Naive thymus-derived CD4-positive, alpha-beta T cell (primary cell): ENCODE results near the gene ACTR3C. TPM values are rescaled to one million over a fixed set of nuclear protein-coding genes. Genes with fewer than 3 reads are reported as not detected.
A peak's percentile ranks its signal among the peaks of the same experiment; 100 is the strongest.
"Not testable (repeated sequence)": the region's sequence is repeated elsewhere in the genome, so short reads cannot be mapped to it uniquely, and the experiment has no call there.

Experiments used
- ATAC-seq: fragments of 150-1000 bp; cut with Tn5 transposase; 2 replicates; pipeline ENCODE4 v1.10.0; 2021; ENCODE audit warnings: mild to moderate bottlenecking, moderate library complexity
- CTCF ChIA-PET: fragments of 350-600 bp; sonication (Branson Sonifier 250); formaldehyde crosslinking; loops from one replicate; lab custom pipeline; 2021; ENCODE audit warnings: antibody characterized with exemption; lab: Charles Lee
- POLR2A ChIA-PET: fragments of 350-600 bp; sonication (Branson Sonifier 250); formaldehyde crosslinking; loops from one replicate; lab custom pipeline; 2021; ENCODE audit warnings: antibody characterized with exemption, inconsistent platforms; lab: Charles Lee
- DNase-seq, 9 donors: peaks; one replicate each; pipeline versions ENCODE4 v3.0.0 to v3.0.0-alpha.2; 2020 to 2022; ENCODE audit warnings: mixed read lengths in 1 of 9
- H3K27ac ChIP-seq: one replicate; pipeline ENCODE4 v1.7.0; 2013; ENCODE audit warnings: mild to moderate bottlenecking, low read depth, low read length, moderate library complexity
- H3K27me3 ChIP-seq, 2 donors: one replicate each; pipeline ENCODE4 v1.7.0; 2013; ENCODE audit warnings: low read length in 2 of 2, mild to moderate bottlenecking in 2 of 2, moderate library complexity in 2 of 2; ENCODE audit not compliant: control insufficient read depth in 2 of 2, insufficient read depth in 2 of 2
- H3K36me3 ChIP-seq, 3 experiments: 1 replicate in 2 of 3; 2 replicates in 1 of 3; pipeline ENCODE4 v1.7.0; 2013; ENCODE audit warnings: low read length in 3 of 3, mild to moderate bottlenecking in 3 of 3, moderate library complexity in 1 of 3; ENCODE audit not compliant: insufficient read depth in 3 of 3, control insufficient read depth in 2 of 3
- H3K4me1 ChIP-seq, 2 donors: one replicate each; pipeline ENCODE4 v1.7.0; 2013; ENCODE audit warnings: low read length in 2 of 2, mild to moderate bottlenecking in 2 of 2, moderate library complexity in 1 of 2; ENCODE audit not compliant: control insufficient read depth in 2 of 2, insufficient read depth in 2 of 2
- H3K4me3 ChIP-seq: 2 replicates; pipeline ENCODE4 v1.7.0; 2013; ENCODE audit warnings: mild to moderate bottlenecking, low read length
- H3K9me3 ChIP-seq, 3 experiments: 1 replicate in 2 of 3; 2 replicates in 1 of 3; pipeline ENCODE4 v1.7.0; 2013; ENCODE audit warnings: low read length in 3 of 3; ENCODE audit not compliant: control insufficient read depth in 2 of 3
- H3K27ac Mint-ChIP-seq, 9 donors: one replicate each; pipeline ENCODE4 v1.8.0; 2020 to 2022; ENCODE audit warnings: mixed read lengths in 9 of 9, mild to moderate bottlenecking in 8 of 9, moderate library complexity in 5 of 9, inconsistent platforms in 2 of 9
- H3K27me3 Mint-ChIP-seq, 5 donors: one replicate each; pipeline ENCODE4 v1.8.0; 2021 to 2022; ENCODE audit warnings: mixed read lengths in 5 of 5, mild to moderate bottlenecking in 1 of 5
- H3K36me3 Mint-ChIP-seq, 5 donors: one replicate each; pipeline ENCODE4 v1.8.0; 2020 to 2022; ENCODE audit warnings: mixed read lengths in 5 of 5, mild to moderate bottlenecking in 3 of 5, inconsistent platforms in 1 of 5
- H3K4me1 Mint-ChIP-seq, 7 donors: one replicate each; pipeline ENCODE4 v1.8.0; 2020 to 2022; ENCODE audit warnings: mixed read lengths in 7 of 7, mild to moderate bottlenecking in 3 of 7, inconsistent platforms in 1 of 7
- H3K4me3 Mint-ChIP-seq, 10 donors: one replicate each; pipeline ENCODE4 v1.8.0; 2020 to 2022; ENCODE audit warnings: mild to moderate bottlenecking in 10 of 10, mixed read lengths in 10 of 10, moderate library complexity in 6 of 10, inconsistent platforms in 2 of 10
- H3K9me3 Mint-ChIP-seq, 11 donors: one replicate each; pipeline ENCODE4 v1.8.0; 2020 to 2022; ENCODE audit warnings: mixed read lengths in 11 of 11, mild to moderate bottlenecking in 4 of 11, inconsistent platforms in 1 of 11, moderate library complexity in 1 of 11
- intact Hi-C, 2 donors: fragments of 100-400 bp; cut with micrococcal nuclease; formaldehyde crosslinking; loops; one replicate each; pipeline ENCODE4 v1.15.1; 2023
- polyA plus RNA-seq, 2 donors: library from polyadenylated mRNA; unstranded; fragments of 300-500 nt; fragmentation: Illumina TruSeq; gene quantifications; one replicate each; pipeline ENCODE4 v1.2.3, GENCODE V29; 2021
- total RNA-seq, 6 experiments: library from RNA in 5 of 6; stranded (reverse) in 5 of 6; gene quantifications; 1 replicate in 5 of 6; 2 replicates in 1 of 6; pipeline ENCODE4 v1.2.3 and lab custom pipeline; 2021 to 2026

Gene ACTR3C
- total and polyA plus RNA-seq, 7 experiments from 2014 or later, result 4.8 to 13.2 (median 8.5) TPM

GRCh38 chr7:150308575-150308974 is 14.8 kb downstream of the ACTR3C start:
- Histone ChIP-seq H3K27me3 (no peaks in the 10 kb centered on the region), H3K4me3 (no peak overlapping the region), H3K9me3 (no peaks in the 10 kb centered on the region), H3K36me3 (no peaks in the 10 kb centered on the region), H3K27ac (no peak overlapping the region), H3K4me1 (no peaks in the 10 kb centered on the region)
- no peak overlapping the region for H3K4me3 Mint-ChIP-seq
- H3K27ac Mint-ChIP-seq, result peak overlapping the region in 1 of 9 donors; percentile 59
- peaks cover 0 to 13% (median 0%) of the 10 kb centered on the region in 7 donors for H3K4me1 Mint-ChIP-seq
- H3K36me3 Mint-ChIP-seq, result peaks cover 0 to 3% (median 0%) of the 10 kb centered on the region in 5 donors
- DNase-seq, result no peak
- no peaks in the 10 kb centered on the region for H3K27me3 Mint-ChIP-seq
- no peak for ATAC-seq
- intact Hi-C loops, result no loop called here
- POLR2A ChIA-PET, result no interaction called here
- CTCF ChIA-PET, result no interaction called here
- peaks cover 0 to 1% (median 0%) of the 10 kb centered on the region in 11 donors for H3K9me3 Mint-ChIP-seq

DNA sequence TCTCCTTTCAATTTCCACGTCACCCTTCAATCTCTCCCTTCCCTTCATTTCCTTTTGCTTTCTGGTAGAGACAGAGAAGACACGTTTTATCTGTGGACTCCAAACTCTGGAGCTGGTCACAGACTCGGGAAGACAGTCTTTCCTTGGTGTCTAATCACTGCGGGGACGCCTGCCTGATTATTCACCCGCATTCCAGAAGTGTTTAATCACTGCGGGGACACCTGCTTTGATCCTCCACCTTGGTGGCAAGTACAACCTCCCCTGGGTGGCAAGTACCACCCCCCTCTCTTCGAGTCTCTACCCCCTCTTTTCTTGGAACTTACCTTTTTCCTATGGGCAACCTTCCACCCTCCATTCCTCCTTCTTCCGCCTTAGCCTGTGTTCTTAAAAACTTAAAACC is 15.4 kb downstream of the ACTR3C start:
- peak overlapping the region in 1 of 9 donors; percentile 59 for H3K27ac Mint-ChIP-seq
- peaks cover 0 to 1% (median 0%) of the 10 kb centered on the region in 11 donors for H3K9me3 Mint-ChIP-seq
- Histone ChIP-seq H3K4me3 (no peak overlapping the region), H3K36me3 (no peaks in the 10 kb centered on the region), H3K4me1 (no peaks in the 10 kb centered on the region), H3K27me3 (no peaks in the 10 kb centered on the region), H3K27ac (no peak overlapping the region), H3K9me3 (no peaks in the 10 kb centered on the region)
- no peak overlapping the region for H3K4me3 Mint-ChIP-seq
- H3K27me3 Mint-ChIP-seq, result no peaks in the 10 kb centered on the region
- peaks cover 0 to 13% (median 0%) of the 10 kb centered on the region in 7 donors for H3K4me1 Mint-ChIP-seq
- H3K36me3 Mint-ChIP-seq, result peaks cover 0 to 3% (median 0%) of the 10 kb centered on the region in 5 donors
- no peak for ATAC-seq
- intact Hi-C loops, result no loop called here
- POLR2A ChIA-PET, result no interaction called here
- CTCF ChIA-PET, result no interaction called here
- no peak for DNase-seq

DNA sequence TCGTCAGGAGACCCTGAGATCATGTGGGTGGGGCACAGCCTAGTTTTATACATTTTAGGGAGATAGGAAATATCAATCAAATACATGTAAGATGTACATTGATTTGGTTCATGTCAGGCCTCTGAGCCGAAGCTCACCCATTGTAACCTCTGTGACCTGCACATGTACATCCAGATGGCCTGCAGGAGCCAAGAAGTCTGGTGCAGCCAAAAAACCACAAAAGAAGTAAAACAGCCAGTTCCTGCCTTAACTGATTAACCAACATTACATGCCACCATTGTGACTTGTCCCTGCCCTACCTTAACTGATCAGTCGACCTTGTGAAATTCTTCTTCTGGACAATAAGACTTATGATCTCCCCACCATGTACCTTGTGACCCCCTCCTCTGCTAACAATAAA is 16.2 kb downstream of the ACTR3C start:
- H3K27me3 ChIP-seq, result no peaks in the 10 kb centered on the region
- intact Hi-C loops, result no loop called here
- peaks cover 0 to 1% (median 0%) of the 10 kb centered on the region in 11 donors for H3K9me3 Mint-ChIP-seq
- H3K4me1 Mint-ChIP-seq, result peaks cover 0 to 13% (median 0%) of the 10 kb centered on the region in 7 donors
- H3K4me3 ChIP-seq, result no peak overlapping the region
- H3K36me3 ChIP-seq, result no peaks in the 10 kb centered on the region
- POLR2A ChIA-PET, result no interaction called here
- no peaks in the 10 kb centered on the region for H3K9me3 ChIP-seq
- no peaks in the 10 kb centered on the region for H3K27me3 Mint-ChIP-seq
- peaks cover 0 to 3% (median 0%) of the 10 kb centered on the region in 5 donors for H3K36me3 Mint-ChIP-seq
- H3K27ac ChIP-seq, result no peak overlapping the region
- DNase-seq (no peak), ATAC-seq (no peak)
- H3K4me1 ChIP-seq, result no peaks in the 10 kb centered on the region
- no peak overlapping the region for H3K4me3 Mint-ChIP-seq
- CTCF ChIA-PET, result no interaction called here
- H3K27ac Mint-ChIP-seq, result no peak overlapping the region

DNA sequence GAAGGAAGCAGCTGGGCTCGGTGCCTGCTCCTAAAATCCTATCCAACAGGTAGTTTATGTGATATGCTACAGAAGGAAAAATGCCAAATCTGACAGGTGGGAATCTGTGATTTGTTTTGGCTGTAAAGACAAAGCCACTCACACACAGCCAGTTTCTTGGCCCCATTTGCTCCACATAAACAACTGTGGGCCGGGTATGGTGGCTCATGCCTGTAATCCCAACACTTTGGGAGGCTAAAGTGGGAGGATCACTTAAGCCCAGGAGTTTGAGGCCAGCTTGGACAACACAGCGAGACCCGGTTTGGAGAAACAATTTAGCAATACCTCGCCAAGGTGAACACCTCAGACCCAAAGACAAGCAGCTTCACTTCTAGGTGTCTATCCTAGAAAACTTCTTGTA is 17.0 kb downstream of the ACTR3C start:
- intact Hi-C loops, H3K27ac Mint-ChIP-seq, H3K27me3 Mint-ChIP-seq, CTCF ChIA-PET, ATAC-seq, H3K9me3 Mint-ChIP-seq, POLR2A ChIA-PET, H3K27me3 ChIP-seq, H3K4me3 Mint-ChIP-seq, H3K9me3 ChIP-seq, H3K4me3 ChIP-seq, H3K4me1 ChIP-seq, H3K36me3 ChIP-seq, H3K27ac ChIP-seq, H3K36me3 Mint-ChIP-seq, DNase-seq: not testable (repeated sequence)
- peaks cover 0 to 13% (median 0%) of the 10 kb centered on the region in 7 donors for H3K4me1 Mint-ChIP-seq

- not testable (repeated sequence) for H3K27ac Mint-ChIP-seq
Observed at GRCh38 chr7:150305903-150306284, 17.5 kb downstream of the ACTR3C start.

GRCh38 chr7:150305259-150305902 is 18.0 kb downstream of the ACTR3C start:
- H3K4me3 Mint-ChIP-seq, H3K9me3 Mint-ChIP-seq, H3K27ac ChIP-seq, H3K4me3 ChIP-seq, DNase-seq, H3K27ac Mint-ChIP-seq, H3K9me3 ChIP-seq, ATAC-seq, intact Hi-C loops, H3K27me3 ChIP-seq, CTCF ChIA-PET, POLR2A ChIA-PET, H3K4me1 ChIP-seq, H3K27me3 Mint-ChIP-seq, H3K36me3 ChIP-seq, H3K36me3 Mint-ChIP-seq: not testable (repeated sequence)
- peaks cover 0 to 13% (median 0%) of the 10 kb centered on the region in 7 donors for H3K4me1 Mint-ChIP-seq

More at GRCh38 chr7:150305903-150306284, 17.5 kb downstream of the ACTR3C start:
- H3K4me3 Mint-ChIP-seq, H3K9me3 Mint-ChIP-seq, H3K27me3 ChIP-seq, H3K9me3 ChIP-seq, intact Hi-C loops, POLR2A ChIA-PET, H3K27me3 Mint-ChIP-seq, CTCF ChIA-PET, H3K4me1 ChIP-seq, H3K4me3 ChIP-seq, ATAC-seq, H3K36me3 ChIP-seq, DNase-seq, H3K27ac ChIP-seq, H3K36me3 Mint-ChIP-seq: not testable (repeated sequence)
- H3K4me1 Mint-ChIP-seq, result peaks cover 0 to 13% (median 0%) of the 10 kb centered on the region in 7 donors
